Ectodermal cell (in vitro differentiated cells): ENCODE measurements around the gene UBR4.

ENCODE experiments used
- H3K27ac ChIP-seq: 2 replicates; pipeline ENCODE4 v1.7.0; 2013; ENCODE audit warnings: mild to moderate bottlenecking, low read depth, low read length; ENCODE audit not compliant: insufficient read depth, poor library complexity, severe bottlenecking
- H3K27me3 ChIP-seq: 2 replicates; pipeline ENCODE4 v1.7.0; 2013; ENCODE audit warnings: mild to moderate bottlenecking, low read length; ENCODE audit not compliant: insufficient read depth, control insufficient read depth, poor library complexity, severe bottlenecking
- H3K36me3 ChIP-seq: one replicate; pipeline ENCODE4 v1.7.0; 2013; ENCODE audit warnings: low read length; ENCODE audit not compliant: control insufficient read depth, insufficient read depth
- H3K4me1 ChIP-seq: one replicate; pipeline ENCODE4 v1.7.0; 2013; ENCODE audit warnings: low read length; ENCODE audit not compliant: control insufficient read depth, insufficient read depth
- H3K4me3 ChIP-seq: 2 replicates; pipeline ENCODE4 v1.7.0; 2013; ENCODE audit warnings: low read depth, low read length, control low read depth; ENCODE audit not compliant: insufficient read depth
- H3K9me3 ChIP-seq: 2 replicates; pipeline ENCODE4 v1.7.0; 2013; ENCODE audit warnings: mild to moderate bottlenecking, low read length, moderate library complexity; ENCODE audit not compliant: control insufficient read depth
- WGBS, 2 experiments: methylation state at CpG; one replicate each; pipeline ENCODE4 v1.1.7; 2013; ENCODE audit warnings: missing lambda C conversion rate in 2 of 2; 5-methylcytosine and 5-hydroxymethylcytosine counted together

Gene UBR4

DNA sequence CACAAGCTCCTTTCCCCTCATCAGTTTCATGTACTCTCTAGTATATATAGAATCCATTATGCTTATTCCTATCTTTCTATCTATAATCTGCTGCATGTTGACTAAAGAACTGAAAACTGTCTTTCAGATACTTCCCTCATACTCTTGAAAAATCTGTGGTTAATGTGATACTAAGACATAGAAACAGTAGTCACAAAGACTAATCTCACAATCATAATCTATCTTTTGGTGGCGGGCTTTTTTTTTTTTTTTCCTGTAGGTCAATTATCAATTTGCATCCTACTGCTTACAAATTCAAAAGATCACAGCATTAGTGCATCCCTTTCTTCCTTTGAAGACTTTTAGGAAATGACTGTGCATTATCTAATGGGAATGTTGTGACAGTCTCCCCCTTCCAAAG lies 4.7 kb downstream of the UBR4 start:
- H3K9me3 ChIP-seq, result no peaks in the 10 kb centered on the region
- no peak overlapping the region for H3K27ac ChIP-seq
- H3K4me1 ChIP-seq, result no peaks in the 10 kb centered on the region
- H3K4me3 ChIP-seq, result no peak overlapping the region
- WGBS, 2 experiments, result 85 to 100% methylated on average over 1 of the region's 1 CpG
- H3K36me3 ChIP-seq, result no peaks in the 10 kb centered on the region
- H3K27me3 ChIP-seq, result no peaks in the 10 kb centered on the region

DNA sequence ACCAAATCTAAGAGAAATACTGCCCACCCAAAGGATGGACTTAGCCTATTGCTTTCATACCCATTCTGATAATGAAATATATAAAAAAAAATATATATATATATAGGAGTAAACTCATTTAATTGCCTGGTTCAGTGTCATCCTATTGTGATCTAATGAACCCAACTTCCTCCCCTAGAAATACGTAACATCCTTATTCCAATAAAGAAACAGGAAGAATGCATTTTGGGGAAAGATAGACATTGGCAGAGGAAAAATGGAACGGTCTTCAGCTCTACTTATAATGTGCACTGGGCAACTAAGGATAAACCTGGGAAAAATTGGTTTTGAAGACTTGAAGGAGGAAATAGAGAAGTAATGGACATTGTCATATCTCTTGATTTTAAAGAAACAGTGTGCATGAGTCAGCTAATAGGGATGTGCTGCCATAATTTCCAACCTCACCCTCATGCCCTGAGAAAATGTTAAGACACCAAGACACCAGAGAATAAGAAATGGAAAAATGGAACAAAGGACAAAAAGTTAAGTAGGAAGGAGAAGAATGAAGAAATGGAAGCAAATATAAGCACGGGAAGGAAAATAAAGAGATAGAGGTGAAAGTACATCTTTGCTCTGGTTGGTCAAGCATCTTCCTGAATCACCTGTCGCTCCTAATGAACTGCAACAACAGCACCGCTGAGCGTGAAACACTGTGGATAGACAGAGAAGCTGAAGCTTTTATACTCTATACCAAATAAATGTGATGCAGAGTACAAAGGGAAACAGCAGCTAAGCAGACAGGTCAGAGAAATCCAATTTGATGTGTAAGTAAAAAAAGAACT lies 5.4 kb downstream of the UBR4 start:
- Histone ChIP-seq H3K4me1 (no peaks in the 10 kb centered on the region), H3K4me3 (no peak overlapping the region), H3K36me3 (peaks cover 3% of the 10 kb centered on the region), H3K9me3 (no peaks in the 10 kb centered on the region), H3K27me3 (no peaks in the 10 kb centered on the region), H3K27ac (no peak overlapping the region)
- WGBS, 2 experiments, result 96 to 99% methylated on average over 5 to 6 of the region's 6 CpGs

DNA sequence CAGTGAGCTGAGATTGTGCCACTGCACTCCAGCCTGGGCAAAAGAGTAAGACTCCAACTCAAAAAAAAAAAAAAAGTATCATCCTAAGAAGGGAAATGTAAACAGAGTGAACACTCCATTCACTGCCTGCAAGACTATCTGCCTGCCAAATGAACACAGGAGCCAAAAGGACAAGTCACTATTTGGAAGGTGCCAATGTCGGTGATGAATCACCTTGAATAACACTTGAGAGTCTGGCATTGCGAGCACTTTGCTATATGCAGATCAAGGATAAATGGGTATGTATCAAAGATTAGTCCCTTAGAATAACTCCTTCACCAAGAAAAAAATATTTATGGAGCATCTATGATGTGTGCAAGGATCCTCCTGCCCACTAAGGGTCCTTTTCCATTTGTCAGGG lies 6.6 kb downstream of the UBR4 start:
- H3K27ac ChIP-seq, result no peak overlapping the region
- no peaks in the 10 kb centered on the region for H3K4me1 ChIP-seq
- no peak overlapping the region for H3K4me3 ChIP-seq
- H3K36me3 ChIP-seq, result peaks cover 15% of the 10 kb centered on the region
- no peaks in the 10 kb centered on the region for H3K27me3 ChIP-seq
- 92 to 100% methylated on average over 2 of the region's 2 CpGs for WGBS, 2 experiments
- H3K9me3 ChIP-seq, result no peaks in the 10 kb centered on the region

DNA sequence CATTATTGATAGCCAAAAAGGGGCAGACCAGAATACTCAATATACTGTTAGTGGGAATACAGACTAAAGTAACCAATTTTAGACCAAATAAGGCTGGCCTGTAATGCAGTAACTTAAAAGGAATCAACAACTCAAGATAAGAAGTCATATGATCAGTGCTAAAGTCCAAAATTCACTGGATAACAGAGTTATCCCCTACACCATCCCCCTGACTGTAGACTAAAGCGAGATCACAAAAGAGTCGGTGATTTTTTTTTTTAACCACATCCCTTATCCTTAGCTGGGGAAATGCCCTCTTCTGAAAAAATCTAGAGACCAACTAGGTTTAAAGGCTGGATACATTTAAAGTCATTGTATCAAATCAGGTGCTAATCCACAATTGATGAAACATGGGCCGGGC lies 7.7 kb downstream of the UBR4 start:
- H3K36me3 ChIP-seq, result peaks cover 25% of the 10 kb centered on the region
- no peak overlapping the region for H3K27ac ChIP-seq
- 94 to 97% methylated on average over 3 of the region's 3 CpGs for WGBS, 2 experiments
- H3K9me3 ChIP-seq, result no peaks in the 10 kb centered on the region
- no peak overlapping the region for H3K4me3 ChIP-seq
- no peaks in the 10 kb centered on the region for H3K27me3 ChIP-seq
- H3K4me1 ChIP-seq, result no peaks in the 10 kb centered on the region

DNA sequence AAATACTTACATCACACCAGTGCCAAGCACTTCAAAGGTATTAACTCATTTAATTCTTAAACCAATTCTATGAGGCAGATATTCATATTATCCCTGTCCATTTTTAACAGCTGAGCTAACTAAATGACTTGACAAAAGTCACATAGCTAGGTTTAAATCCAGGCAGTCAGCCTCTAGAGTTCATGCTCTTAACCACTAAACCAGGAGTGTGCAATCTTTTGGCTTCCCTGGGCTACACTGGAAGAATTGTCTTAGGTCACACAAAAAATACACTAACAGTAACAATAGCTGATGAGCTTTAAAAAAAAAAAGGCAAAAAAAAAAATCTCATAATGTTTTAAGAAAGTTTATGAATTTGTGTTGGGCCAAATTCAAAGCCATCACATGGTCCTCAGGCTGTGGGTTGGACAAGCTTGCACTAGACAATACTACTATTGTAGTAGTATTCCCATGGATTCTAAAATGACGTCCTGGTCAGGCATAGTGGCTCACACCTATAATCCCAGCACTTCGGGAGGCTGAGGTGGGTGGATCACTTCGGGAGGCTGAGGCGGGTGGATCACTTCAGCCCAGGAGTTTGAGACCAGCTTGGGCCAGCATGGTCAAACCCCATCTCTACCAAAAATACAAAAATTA lies 10.0 kb downstream of the UBR4 start:
- Histone ChIP-seq H3K4me3 (no peak overlapping the region), H3K27me3 (no peaks in the 10 kb centered on the region), H3K4me1 (no peaks in the 10 kb centered on the region), H3K36me3 (peaks cover 31% of the 10 kb centered on the region), H3K9me3 (no peaks in the 10 kb centered on the region), H3K27ac (no peak overlapping the region)
- WGBS, 2 experiments, result 89 to 93% methylated on average over 4 of the region's 4 CpGs

DNA sequence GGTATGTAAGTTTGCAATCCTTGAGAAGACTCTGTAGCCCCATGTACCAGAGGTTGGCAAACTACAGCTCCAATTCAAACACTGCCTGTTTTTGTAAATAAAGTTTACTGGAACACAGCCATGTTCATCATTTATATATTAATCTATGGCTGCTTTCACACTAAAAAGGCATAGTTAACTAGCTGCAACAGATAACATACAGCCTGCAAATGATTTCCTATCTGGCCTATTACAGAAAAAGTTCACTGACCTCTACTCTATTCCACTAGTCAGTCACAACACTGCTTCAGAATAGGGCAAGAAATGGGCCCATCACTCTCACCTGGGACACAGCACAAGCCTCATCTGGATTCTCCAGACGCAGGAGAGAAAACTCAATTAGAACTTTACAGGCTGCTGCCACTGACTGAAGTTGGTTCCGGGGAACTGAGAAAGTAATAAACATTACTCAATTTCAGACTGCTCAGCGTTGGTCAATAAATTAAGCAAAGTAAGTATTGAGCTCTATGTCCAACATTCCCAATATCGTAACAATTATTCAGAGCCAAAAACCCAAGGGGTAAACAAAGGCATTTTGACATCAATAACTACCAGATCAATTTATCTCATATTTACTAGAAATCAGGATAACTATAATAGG lies 10.6 kb downstream of the UBR4 start:
- no peaks in the 10 kb centered on the region for H3K4me1 ChIP-seq
- no peaks in the 10 kb centered on the region for H3K27me3 ChIP-seq
- H3K9me3 ChIP-seq, result no peaks in the 10 kb centered on the region
- peaks cover 31% of the 10 kb centered on the region for H3K36me3 ChIP-seq
- H3K27ac ChIP-seq, result no peak overlapping the region
- no peak overlapping the region for H3K4me3 ChIP-seq
- 91 to 93% methylated on average over 4 of the region's 4 CpGs for WGBS, 2 experiments

DNA sequence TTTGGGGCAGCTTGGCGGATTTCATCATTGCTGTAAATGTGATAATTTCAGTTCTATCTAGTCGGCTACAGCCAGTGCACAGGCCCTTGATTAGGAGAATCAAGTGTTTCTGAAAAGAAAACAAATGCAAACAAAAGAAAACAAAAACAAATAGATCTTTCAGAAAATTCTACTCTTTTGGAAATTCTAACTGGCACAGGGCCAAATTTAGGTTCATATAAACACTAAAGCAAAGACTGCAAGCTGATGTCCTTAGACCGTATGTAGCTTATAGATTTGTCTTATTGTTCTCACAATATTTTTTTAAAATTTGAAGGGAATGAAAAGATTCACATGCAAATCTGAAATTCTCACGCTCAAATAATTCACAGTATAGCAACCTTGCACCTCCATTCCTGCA lies 11.2 kb downstream of the UBR4 start:
- Histone ChIP-seq H3K9me3 (no peaks in the 10 kb centered on the region), H3K4me3 (no peak overlapping the region), H3K36me3 (peaks cover 34% of the 10 kb centered on the region), H3K27ac (no peak overlapping the region), H3K27me3 (no peaks in the 10 kb centered on the region), H3K4me1 (no peaks in the 10 kb centered on the region)
- 95% methylated on average over 4 of the region's 4 CpGs for WGBS, 2 experiments

DNA sequence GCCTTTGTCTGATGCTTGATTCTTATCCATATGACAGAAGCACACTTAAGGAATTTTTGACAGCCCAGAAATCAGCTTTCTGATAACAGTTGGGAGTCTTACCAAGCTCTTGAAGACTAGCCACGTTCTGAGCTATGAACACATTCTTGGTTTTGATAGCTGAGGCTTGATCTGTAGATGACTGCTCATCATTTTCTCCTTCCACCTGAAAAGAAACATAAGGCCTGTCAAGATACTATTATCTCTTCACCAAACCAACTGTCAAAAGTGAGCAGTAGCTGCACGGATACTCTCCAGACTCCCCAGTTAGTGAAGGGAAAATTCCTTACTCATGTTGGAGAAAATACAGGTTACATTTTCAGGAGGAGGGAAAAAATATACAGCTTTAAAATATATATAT lies 12.2 kb downstream of the UBR4 start:
- no peaks in the 10 kb centered on the region for H3K4me1 ChIP-seq
- WGBS, 2 experiments, result 96 to 99% methylated on average over 1 to 2 of the region's 2 CpGs
- peaks cover 44% of the 10 kb centered on the region for H3K36me3 ChIP-seq
- no peaks in the 10 kb centered on the region for H3K9me3 ChIP-seq
- no peaks in the 10 kb centered on the region for H3K27me3 ChIP-seq
- H3K4me3 ChIP-seq, result no peak overlapping the region
- H3K27ac ChIP-seq, result no peak overlapping the region

DNA sequence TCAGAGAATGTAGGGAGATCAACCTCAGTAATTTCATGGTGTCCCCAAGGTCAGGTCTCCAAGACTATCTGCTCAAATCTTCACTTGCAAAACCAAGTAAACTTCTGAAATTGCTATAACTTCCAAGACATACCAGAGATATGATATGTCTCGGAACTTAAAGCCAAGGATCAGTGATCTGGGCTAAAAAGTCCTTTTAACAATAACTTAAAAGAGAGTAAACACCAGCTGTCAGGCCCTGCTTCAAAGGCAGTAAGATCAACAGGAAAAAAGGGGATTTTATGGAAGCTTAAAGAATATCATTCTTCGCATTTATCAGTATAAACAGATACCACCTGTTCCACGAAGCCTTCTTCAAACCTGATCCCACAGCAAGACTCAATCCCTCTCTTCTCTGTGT lies 13.7 kb downstream of the UBR4 start:
- H3K36me3 ChIP-seq, result peaks cover 54% of the 10 kb centered on the region

DNA sequence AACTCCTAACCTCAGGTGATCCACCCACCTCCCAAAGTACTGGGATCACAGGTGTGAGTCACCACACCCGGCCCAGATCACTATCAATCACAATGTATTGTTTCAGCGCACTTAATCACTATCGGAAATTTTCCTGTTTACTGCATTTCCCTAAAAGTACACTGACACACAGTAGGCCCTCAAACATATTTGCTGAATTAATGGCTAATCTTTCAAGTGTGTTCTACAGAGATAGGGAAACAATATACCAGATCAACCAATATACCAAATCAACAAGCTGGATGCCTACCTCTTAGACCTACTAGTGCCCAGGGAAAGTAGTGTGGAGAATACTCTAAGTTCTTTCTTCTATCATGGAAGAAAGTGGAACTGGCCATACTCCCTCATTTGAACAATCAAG lies 17.1 kb downstream of the UBR4 start:
- Histone ChIP-seq H3K36me3 (peaks cover 59% of the 10 kb centered on the region), H3K4me1 (no peaks in the 10 kb centered on the region), H3K4me3 (no peak overlapping the region), H3K27ac (no peak overlapping the region), H3K27me3 (no peaks in the 10 kb centered on the region), H3K9me3 (no peaks in the 10 kb centered on the region)
- 97% methylated on average over 3 of the region's 3 CpGs for WGBS, 2 experiments

More for the DNA sequence above, 13.7 kb downstream of the UBR4 start:
- no peaks in the 10 kb centered on the region for H3K9me3 ChIP-seq
- whole genome bisulfite sequencing, 2 experiments, result 98 to 100% methylated on average over 3 of the region's 3 CpGs
- no peak overlapping the region for H3K4me3 ChIP-seq
- H3K4me1 ChIP-seq, result no peaks in the 10 kb centered on the region
- H3K27ac ChIP-seq, result no peak overlapping the region
- no peaks in the 10 kb centered on the region for H3K27me3 ChIP-seq
